Muscle of leg (tissue), 11 donors: ENCODE measurements around the gene ARMH3. TPM values are rescaled to one million over a fixed set of nuclear protein-coding genes. Genes with fewer than 3 reads are reported as not detected.

ENCODE experiments used
- DNase-seq: peaks from one replicate; pipeline ENCODE4 v3.0.0; 2013
- H3K27ac ChIP-seq: one replicate; pipeline ENCODE4 v1.5.1; 2013; ENCODE audit warnings: mild to moderate bottlenecking, low read length, control low read depth
- H3K27me3 ChIP-seq: one replicate; pipeline ENCODE4 v1.6.1; 2013; ENCODE audit warnings: low read length; ENCODE audit not compliant: control insufficient read depth, insufficient read depth
- H3K36me3 ChIP-seq: one replicate; pipeline ENCODE4 v1.6.1; 2013; ENCODE audit warnings: low read length; ENCODE audit not compliant: control insufficient read depth, insufficient read depth
- H3K4me1 ChIP-seq: one replicate; pipeline ENCODE4 v1.6.1; 2013; ENCODE audit warnings: low read length; ENCODE audit not compliant: control insufficient read depth, insufficient read depth
- H3K4me3 ChIP-seq: one replicate; pipeline ENCODE4 v1.5.1; 2013; ENCODE audit warnings: low read length, control low read depth
- H3K9me3 ChIP-seq: replicated peaks from 2 replicates; pipeline ENCODE4 v1.6.1; 2013; ENCODE audit warnings: low read depth, low read length; ENCODE audit not compliant: control insufficient read depth
- WGBS: methylation state at CpG from one replicate; pipeline ENCODE4 v1.1.5; 2013; ENCODE audit warnings: missing lambda C conversion rate; ENCODE audit not compliant: insufficient coverage; 5-methylcytosine and 5-hydroxymethylcytosine counted together
- polyA plus RNA-seq, 8 donors: library from polyadenylated mRNA; unstranded; fragments of 120-200 nt; gene quantifications; one replicate each; pipeline versions ENCODE4 v1.2.1 to v1.2.3, GENCODE V29; 2013; ENCODE audit warnings: inconsistent platforms in 1 of 8, low replicate concordance in 1 of 8; ENCODE audit not compliant: insufficient read length in 8 of 8, insufficient read depth in 1 of 8
- total RNA-seq: library from RNA; stranded (reverse); fragments of 120-200 nt; gene quantifications from one replicate; pipeline ENCODE4 v1.2.4, GENCODE V29; 2013

The ARMH3 gene
- total and polyA plus RNA-seq, 9 donors = 7.1 to 17.0 (median 12.7) TPM

- Histone ChIP-seq H3K36me3 (peaks cover 66% of the 10 kb centered on the region), H3K9me3 (no peaks in the 10 kb centered on the region), H3K4me1 (no peaks in the 10 kb centered on the region), H3K27ac (no peak overlapping the region), H3K4me3 (no peak overlapping the region), H3K27me3 (no peaks in the 10 kb centered on the region)
- 50% methylated on average over 1 of the region's 1 CpG for WGBS
- no peak for DNase-seq
These were observed 248.8 kb downstream of the ARMH3 start for GRCh38 chr10:101807158-101807557.

GRCh38 chr10:101803511-101803910, 252.5 kb downstream of the ARMH3 start:
- no peaks in the 10 kb centered on the region for H3K27me3 ChIP-seq
- no peak for DNase-seq
- no peak overlapping the region for H3K4me3 ChIP-seq
- 100% methylated on average over 1 of the region's 4 CpGs for WGBS
- H3K4me1 ChIP-seq = no peaks in the 10 kb centered on the region
- H3K27ac ChIP-seq = no peak overlapping the region
- H3K9me3 ChIP-seq = no peaks in the 10 kb centered on the region
- peaks cover 72% of the 10 kb centered on the region for H3K36me3 ChIP-seq

GRCh38 chr10:101797403-101798059, 258.4 kb downstream of the ARMH3 start:
- Histone ChIP-seq H3K4me3 (no peak overlapping the region), H3K9me3 (no peaks in the 10 kb centered on the region), H3K27ac (no peak overlapping the region), H3K27me3 (no peaks in the 10 kb centered on the region), H3K4me1 (no peaks in the 10 kb centered on the region), H3K36me3 (peaks cover 74% of the 10 kb centered on the region)
- WGBS = no CpG with 5 or more reads among the region's 4 CpGs
- no peak for DNase-seq

Other genes starting within 250 kb of the ARMH3 start
- gene OGA, start 237.7 kb downstream of the ARMH3 start, total RNA-seq = 105 TPM
- 100 to 1,000 TPM in 1 of 8 donors, 10 to 100 TPM in 7; 73.2 to 127 (median 88.6) TPM for gene OGA, start 237.7 kb downstream of the ARMH3 start, polyA plus RNA-seq
- 2.0 TPM for gene KCNIP2, start 212.4 kb downstream of the ARMH3 start, total RNA-seq
- gene KCNIP2, start 212.4 kb downstream of the ARMH3 start, polyA plus RNA-seq = 1 to 10 TPM; 2.1 to 6.3 (median 4.1) TPM
- gene HPS6, start 9.2 kb upstream of the ARMH3 start, total RNA-seq = 10.1 TPM
- 10 to 100 TPM in 4 of 8 donors, 1 to 10 TPM in 4; 9.7 to 11.2 (median 10.0) TPM for gene HPS6, start 9.2 kb upstream of the ARMH3 start, polyA plus RNA-seq
- 48.3 TPM for gene LDB1, start 64.2 kb upstream of the ARMH3 start, total RNA-seq
- 10 to 100 TPM; 60.5 to 83.0 (median 78.6) TPM for gene LDB1, start 64.2 kb upstream of the ARMH3 start, polyA plus RNA-seq
- 12.9 TPM for gene PPRC1, start 76.9 kb upstream of the ARMH3 start, total RNA-seq
- gene PPRC1, start 76.9 kb upstream of the ARMH3 start, polyA plus RNA-seq = 10 to 100 TPM; 29.2 to 39.1 (median 31.2) TPM
- 34.5 TPM for gene NOLC1, start 96.2 kb upstream of the ARMH3 start, total RNA-seq
- 10 to 100 TPM; 56.8 to 78.2 (median 68.1) TPM for gene NOLC1, start 96.2 kb upstream of the ARMH3 start, polyA plus RNA-seq
- gene ELOVL3, start 170.1 kb upstream of the ARMH3 start, total RNA-seq = 0.35 TPM
- gene ELOVL3, start 170.1 kb upstream of the ARMH3 start, polyA plus RNA-seq = 1 to 10 TPM in 1 of 8 donors, under 1 TPM in 7; 0.46 to 1.1 (median 0.60) TPM
- 12.5 TPM for gene PITX3, start 185.3 kb upstream of the ARMH3 start, total RNA-seq
- 10 to 100 TPM; 15.8 to 27.1 (median 19.5) TPM for gene PITX3, start 185.3 kb upstream of the ARMH3 start, polyA plus RNA-seq
- 27.2 TPM for gene GBF1, start 189.4 kb upstream of the ARMH3 start, total RNA-seq
- 10 to 100 TPM; 40.8 to 54.6 (median 46.1) TPM for gene GBF1, start 189.4 kb upstream of the ARMH3 start, polyA plus RNA-seq